GM10266 (cell line): ENCODE data around the gene DLGAP1.

Experiments used
- DNase-seq: peaks from one replicate; pipeline ENCODE4 v3.0.0; 2012; ENCODE audit errors: extremely low spot score
- TF ChIP-seq, protein P1 (sequence below): IDR thresholded peaks from 2 replicates; pipeline ENCODE4 v1.5.1; 2012; ENCODE audit warnings: mild to moderate bottlenecking, low read depth; ENCODE audit not compliant: control insufficient read depth, insufficient read depth; ENCODE audit errors: missing control alignments

DLGAP1 gene

DNA sequence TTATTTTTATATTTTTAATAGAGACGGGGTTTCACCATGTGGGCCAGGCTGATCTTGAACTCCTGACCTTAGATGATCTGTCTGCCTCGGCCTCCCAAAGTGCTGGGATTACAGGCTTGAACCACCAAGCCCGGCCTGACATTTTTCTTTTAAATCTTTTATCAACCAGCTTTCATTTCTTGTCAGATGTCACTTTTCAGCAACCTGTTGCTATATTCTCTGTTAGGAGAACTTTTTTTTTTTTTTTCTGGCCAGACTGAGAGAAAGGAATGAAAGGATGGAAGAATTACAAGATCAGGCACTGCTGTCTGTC lies 858.8 kb downstream of the DLGAP1 start:
- no peak for DNase-seq
- TF ChIP-seq, protein P1, sequence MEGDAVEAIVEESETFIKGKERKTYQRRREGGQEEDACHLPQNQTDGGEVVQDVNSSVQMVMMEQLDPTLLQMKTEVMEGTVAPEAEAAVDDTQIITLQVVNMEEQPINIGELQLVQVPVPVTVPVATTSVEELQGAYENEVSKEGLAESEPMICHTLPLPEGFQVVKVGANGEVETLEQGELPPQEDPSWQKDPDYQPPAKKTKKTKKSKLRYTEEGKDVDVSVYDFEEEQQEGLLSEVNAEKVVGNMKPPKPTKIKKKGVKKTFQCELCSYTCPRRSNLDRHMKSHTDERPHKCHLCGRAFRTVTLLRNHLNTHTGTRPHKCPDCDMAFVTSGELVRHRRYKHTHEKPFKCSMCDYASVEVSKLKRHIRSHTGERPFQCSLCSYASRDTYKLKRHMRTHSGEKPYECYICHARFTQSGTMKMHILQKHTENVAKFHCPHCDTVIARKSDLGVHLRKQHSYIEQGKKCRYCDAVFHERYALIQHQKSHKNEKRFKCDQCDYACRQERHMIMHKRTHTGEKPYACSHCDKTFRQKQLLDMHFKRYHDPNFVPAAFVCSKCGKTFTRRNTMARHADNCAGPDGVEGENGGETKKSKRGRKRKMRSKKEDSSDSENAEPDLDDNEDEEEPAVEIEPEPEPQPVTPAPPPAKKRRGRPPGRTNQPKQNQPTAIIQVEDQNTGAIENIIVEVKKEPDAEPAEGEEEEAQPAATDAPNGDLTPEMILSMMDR, result no peak

DNA sequence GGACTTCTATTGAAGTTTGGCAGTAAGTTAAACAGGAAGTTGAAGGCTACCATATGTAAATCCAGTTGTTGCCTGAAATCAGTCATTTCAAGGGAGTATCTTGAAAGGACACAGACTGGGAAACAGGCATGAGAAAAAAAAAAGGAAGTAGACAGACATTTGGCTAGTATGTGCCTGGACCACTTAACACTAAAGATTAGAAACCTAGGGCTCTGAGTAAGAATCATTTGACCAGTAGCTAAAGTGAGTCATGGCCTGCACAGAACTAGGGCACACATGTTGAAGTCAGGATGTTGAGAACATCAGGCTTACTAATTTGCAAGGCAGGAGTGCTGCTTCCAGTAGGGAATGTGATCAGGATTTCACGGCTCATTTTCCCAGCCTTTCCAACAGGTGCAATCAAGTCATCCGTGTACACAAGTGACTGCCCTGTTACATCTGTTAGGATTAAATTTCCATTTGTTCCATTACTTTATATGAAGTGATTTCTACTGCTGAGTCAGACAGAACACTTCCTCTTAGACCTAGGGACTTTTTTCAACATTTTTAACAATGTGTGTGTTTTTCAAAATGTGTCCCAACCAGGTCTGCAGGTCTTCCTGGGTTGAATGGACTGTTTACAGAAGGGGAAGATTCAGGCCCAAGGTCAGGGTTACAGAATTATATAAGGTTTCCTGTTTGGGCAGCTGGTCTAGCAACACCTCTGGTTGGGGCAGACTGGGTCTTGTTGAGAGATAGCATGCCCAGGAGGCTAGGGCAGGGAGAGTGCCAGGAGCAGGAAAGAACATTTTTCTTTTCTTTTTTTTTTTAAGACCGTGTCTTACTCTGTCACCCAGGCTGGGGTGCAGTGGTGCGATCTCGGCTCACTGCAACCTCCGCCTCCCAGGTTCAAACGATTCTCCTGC lies 859.5 kb downstream of the DLGAP1 start:
- peak; percentile 35 for DNase-seq

DNA sequence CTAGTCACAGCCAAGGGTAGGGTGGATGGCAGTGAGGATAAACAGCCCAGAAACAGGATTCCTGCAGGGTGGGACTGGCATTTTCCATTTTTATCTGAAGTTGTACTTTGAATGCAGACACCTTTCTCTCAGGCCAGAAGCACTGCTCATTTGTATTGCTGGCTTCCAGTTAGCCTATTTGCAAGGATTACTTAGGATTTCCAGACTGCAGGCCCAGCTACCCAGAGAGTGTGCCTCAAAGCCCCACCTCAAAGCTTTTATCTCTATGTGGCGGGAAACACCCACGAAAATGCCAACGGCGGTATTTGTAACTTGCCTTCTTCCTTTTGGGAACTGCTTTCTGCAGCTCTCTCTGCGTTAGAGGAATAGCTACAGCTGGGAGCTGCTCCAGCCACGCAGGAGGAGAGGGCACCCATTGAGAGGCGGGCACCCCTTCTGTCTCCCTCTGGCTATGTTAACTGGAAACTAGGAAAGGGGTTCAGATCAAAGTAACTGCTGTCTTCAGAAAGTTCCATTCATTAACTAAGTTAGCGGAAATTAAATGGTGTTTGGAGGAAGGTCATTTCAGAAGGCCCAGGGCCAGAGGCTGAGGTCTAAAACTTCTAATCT lies 860.2 kb downstream of the DLGAP1 start:
- TF ChIP-seq, protein P1, result no peak
- DNase-seq, result no peak

More for the DNA sequence above, 859.5 kb downstream of the DLGAP1 start:
- TF ChIP-seq, protein P1, result no peak

- DNase-seq, result peak; percentile 73
- TF ChIP-seq, protein P1, result peak; percentile 90
Measured at GRCh38 chr18:3593904-3594759, 861.0 kb downstream of the DLGAP1 start.

DNA sequence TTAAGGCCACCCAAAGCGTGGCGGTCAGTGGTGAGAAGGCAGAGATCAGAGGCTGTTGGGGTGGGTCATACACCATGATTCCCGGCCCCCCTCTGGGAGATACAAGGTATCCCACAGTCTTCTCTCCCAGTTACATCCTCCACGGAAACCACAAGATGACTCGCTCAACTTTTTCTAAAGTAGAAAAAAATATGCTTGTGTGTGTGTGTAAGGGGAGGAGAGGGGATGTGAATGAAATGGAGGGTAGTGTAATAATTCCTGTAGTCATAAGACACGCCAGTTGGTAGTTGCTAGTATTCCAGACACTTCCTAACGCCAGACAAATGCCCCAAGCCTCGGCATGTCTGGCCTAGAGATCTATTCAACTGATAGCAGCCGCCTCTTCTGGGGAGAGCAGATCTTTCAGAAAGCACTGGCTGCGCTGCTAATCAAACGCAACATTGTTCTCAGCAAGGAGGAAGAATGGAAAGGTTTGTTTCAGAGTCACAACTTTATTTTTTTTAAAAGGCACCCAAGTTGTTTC lies 861.7 kb downstream of the DLGAP1 start:
- TF ChIP-seq, protein P1, result no peak
- no peak for DNase-seq

DNA sequence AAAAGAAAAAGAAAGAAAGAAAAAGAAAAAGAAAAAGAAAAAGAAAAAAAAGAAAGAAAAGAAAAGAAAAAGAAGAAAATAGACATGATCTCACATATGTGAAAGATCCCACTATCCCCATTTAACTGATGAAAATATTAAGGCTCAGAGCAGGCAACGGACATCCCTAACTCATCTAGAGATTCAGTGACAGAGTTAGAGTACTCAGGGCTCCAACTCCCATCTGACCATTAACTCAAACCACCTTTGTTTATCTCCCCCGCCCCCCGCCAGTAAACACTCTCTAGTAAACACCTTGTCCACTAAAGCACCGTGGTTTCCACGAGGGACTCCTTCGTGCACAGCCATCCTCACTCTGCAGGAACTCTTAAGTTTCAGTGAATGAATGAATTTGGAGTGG lies 862.2 kb downstream of the DLGAP1 start:
- no peak for DNase-seq

More for the DNA sequence above, 862.2 kb downstream of the DLGAP1 start:
- TF ChIP-seq, protein P1, result no peak
